Measurements from ENCODE around the gene GAN. TPM values are rescaled to one million over a fixed set of nuclear protein-coding genes. Genes with fewer than 3 reads are reported as not detected.

The GAN gene
- total and polyA plus RNA-seq, 2 of the 4 experiments (the other 2 are of a cell fraction): 1.1 to 5.7 TPM

DNA sequence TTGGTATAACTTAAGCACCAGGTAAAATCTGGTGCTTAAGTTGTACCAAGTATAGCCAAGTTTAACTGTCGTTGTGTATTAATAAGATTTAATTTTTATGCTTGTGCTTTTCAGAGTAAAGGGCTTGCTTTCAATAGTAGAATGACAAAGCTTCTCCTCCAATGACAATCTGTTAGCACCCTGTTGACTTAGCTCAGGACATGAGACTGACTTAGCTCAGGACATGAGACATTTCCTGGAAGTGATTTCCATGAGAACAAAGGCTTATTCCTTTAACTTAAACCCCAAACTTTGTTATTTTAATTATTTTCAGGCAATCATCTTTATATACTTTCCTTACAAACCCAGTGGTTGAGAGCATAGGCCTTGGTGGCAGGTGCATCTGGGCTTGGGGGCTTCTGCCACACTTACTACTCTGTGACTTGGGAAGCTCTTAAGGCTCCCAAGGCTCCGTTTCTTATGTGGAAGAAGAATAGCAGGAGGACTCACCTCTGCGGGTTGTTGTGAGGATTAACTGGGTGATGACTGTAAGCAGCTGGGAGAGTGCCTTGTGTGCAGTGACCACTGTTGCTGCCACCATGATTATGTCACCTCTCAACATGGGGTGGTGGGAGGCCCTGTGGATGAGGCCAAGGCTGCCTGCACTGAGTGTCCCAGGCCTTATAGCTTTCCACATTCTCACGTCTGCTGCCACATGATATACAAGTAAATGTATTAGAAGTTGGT, 70.4 kb downstream of the GAN start:
- no peak overlapping the region for H3K4ac ChIP-seq (ENCODE audit: low read depth, low read length)
- no peaks in the 10 kb centered on the region for H3K27me3 ChIP-seq (ENCODE audit: control insufficient read depth, insufficient read depth, low read length)
- no peaks in the 10 kb centered on the region for H3K9me3 ChIP-seq (ENCODE audit: control insufficient read depth, insufficient read depth, low read length)
- no peak overlapping the region for H3K23ac ChIP-seq (ENCODE audit: low read depth, low read length)
- TF ChIP-seq CHD1 (IDR thresholded peaks at IDR 0.05; ENCODE audit: low read depth, low read length) (no peak), FOS (IDR thresholded peaks at IDR 0.05; ENCODE audit: low read depth, low read length) (no peak), BHLHE40 (IDR thresholded peaks at IDR 0.05; ENCODE audit: low read depth, low read length) (no peak)
- H2AK5ac ChIP-seq (ENCODE audit: low read depth, low read length): no peak overlapping the region
- no peak overlapping the region for H2BK20ac ChIP-seq (ENCODE audit: low read depth, low read length)
- H3K36me3 ChIP-seq (ENCODE audit: control insufficient read depth, insufficient read depth, low read length): no peaks in the 10 kb centered on the region
- peaks cover 3% of the 10 kb centered on the region; the same call in 1 of the 2 replicates for H3K9me1 ChIP-seq (ENCODE audit: insufficient read depth, low read length)
- no peak overlapping the region for H3K4me3 ChIP-seq (ENCODE audit: insufficient read depth, low read depth, low read length)
- H3K79me1 ChIP-seq (ENCODE audit: low read depth in 1 of 2, low read length in 2 of 2): peaks cover 0 to 3% of the 10 kb centered on the region in 2 experiments; a peak in 1 of 4 replicates
- ATAC-seq (ENCODE audit: low read depth) (no peak), DNase-seq (no peak)
- no peak overlapping the region for H2BK5ac ChIP-seq (ENCODE audit: low read depth, low read length, poor library complexity, severe bottlenecking)
- H3K4me2 ChIP-seq (ENCODE audit: low read depth, low read length): no peak overlapping the region
- no peak overlapping the region for H3K9ac ChIP-seq (ENCODE audit: low read depth, low read length)
- H3K56ac ChIP-seq (ENCODE audit: extremely low read depth, insufficient read depth, low read length): no peak overlapping the region
- no TSS peak for BruUV-seq (replicated peaks)
- no peak overlapping the region for H3K27ac ChIP-seq (ENCODE audit: insufficient read depth, low read length)
- in situ Hi-C loops (cut with MboI; ENCODE audit: low sequenced_read_pairs): no loop called here
- POLR2A ChIA-PET (ENCODE audit: unreplicated experiment): interaction anchor here (0.7 kb wide), 1 partner anchor 70 kb away, joined by 10 read pairs; the partner anchor contains the start of gene GAN
- no peak overlapping the region for H2AFZ ChIP-seq (replicated peaks; ENCODE audit: low read length, poor library complexity)
- no peak overlapping the region for H3K18ac ChIP-seq (ENCODE audit: low read depth, low read length)
- no peak overlapping the region for H3K14ac ChIP-seq (replicated peaks; ENCODE audit: low read depth, low read length)
- intact Hi-C loops (cut with micrococcal nuclease): no loop called here
- H4K20me1 ChIP-seq (ENCODE audit: insufficient read depth, low read length): no peaks in the 10 kb centered on the region; the same call in 1 of the 2 replicates
- no peak overlapping the region for H2BK15ac ChIP-seq (ENCODE audit: low read depth, low read length)
- no peak overlapping the region for H2AK9ac ChIP-seq (replicated peaks; ENCODE audit: low read depth, low read length, poor library complexity)
- no peaks in the 10 kb centered on the region for H3K4me1 ChIP-seq (ENCODE audit: control insufficient read depth, insufficient read depth, low read length)
- no peak overlapping the region for H4K5ac ChIP-seq (ENCODE audit: low read depth, low read length)
- no peak overlapping the region for H4K8ac ChIP-seq (ENCODE audit: low read depth in 2 of 2, low read length in 2 of 2)
- H2BK120ac ChIP-seq (ENCODE audit: low read depth, low read length): no peak overlapping the region
- no CpG with 5 or more reads among the region's 4 CpGs for WGBS, 2 experiments (ENCODE audit: extremely low coverage in 2 of 2, insufficient read length in 1 of 2)
- CTCF ChIA-PET: no interaction called here
- dilution Hi-C loops (cut with HindIII; ENCODE audit: low sequenced_read_pairs, unreplicated experiment): no loop called here
- H4K91ac ChIP-seq (ENCODE audit: insufficient read depth, low read depth, low read length): no peak overlapping the region

Measured in IMR-90 (cell line).